IPS-18c (cell line): ENCODE results near the gene BCAP31.
"Not testable (repeated sequence)": the region's sequence is repeated elsewhere in the genome, so short reads cannot be mapped to it uniquely, and the experiment has no call there.

Source experiments
- H3K4me3 ChIP-seq: 2 replicates; pipeline ENCODE4 v1.7.0; 2013; ENCODE audit warnings: low read depth, mild to moderate bottlenecking, low read length, moderate library complexity; ENCODE audit not compliant: insufficient read depth
- H3K9me3 ChIP-seq: one replicate; pipeline ENCODE4 v1.6.1; 2013; ENCODE audit warnings: mild to moderate bottlenecking, low read length, moderate library complexity; ENCODE audit not compliant: control insufficient read depth, insufficient read depth

The BCAP31 gene

DNA sequence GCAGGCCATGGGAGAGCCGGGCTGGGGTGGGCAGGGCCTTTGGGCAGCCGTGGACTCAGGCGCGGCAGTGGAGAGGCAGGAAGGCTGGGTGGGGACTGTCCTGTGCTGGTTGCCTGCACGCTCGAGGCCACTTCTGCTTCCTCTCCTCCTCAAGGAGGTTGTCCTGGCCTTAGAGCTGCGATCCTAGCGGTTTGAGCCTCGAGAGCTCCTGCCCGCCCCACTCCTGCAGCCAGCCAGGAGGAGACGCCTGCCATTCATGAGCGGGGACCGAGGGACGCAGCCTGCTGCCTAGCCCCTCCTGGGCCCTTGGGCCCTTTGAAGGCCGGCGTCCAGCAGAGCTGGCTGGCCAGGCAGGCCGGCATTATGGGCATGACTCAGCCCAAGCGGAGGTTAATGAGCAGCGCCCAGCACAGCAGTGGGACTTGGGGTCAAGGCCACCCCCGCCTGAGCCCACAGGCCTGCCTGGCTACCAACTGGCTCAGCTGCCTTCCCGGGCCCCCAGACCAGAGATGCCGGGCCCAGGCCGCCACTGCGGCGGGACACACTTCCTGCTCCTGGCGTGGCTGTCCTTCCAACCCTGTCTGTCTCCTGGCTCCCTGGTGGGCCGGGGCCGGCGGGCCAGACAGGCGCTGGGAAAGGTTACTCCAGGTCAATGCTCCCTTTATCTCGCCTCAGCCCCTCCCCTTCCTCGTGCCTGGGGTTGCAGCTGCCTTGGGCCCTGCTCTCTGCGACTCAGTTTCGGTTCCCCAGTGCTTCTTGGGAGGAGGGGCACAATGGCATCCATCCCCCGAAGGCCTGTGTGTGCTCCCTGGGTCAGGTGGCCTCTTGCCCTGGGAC lies 2.3 kb upstream of the BCAP31 start:
- Histone ChIP-seq H3K4me3 (no peak overlapping the region), H3K9me3 (peaks cover 21% of the 10 kb centered on the region)

DNA sequence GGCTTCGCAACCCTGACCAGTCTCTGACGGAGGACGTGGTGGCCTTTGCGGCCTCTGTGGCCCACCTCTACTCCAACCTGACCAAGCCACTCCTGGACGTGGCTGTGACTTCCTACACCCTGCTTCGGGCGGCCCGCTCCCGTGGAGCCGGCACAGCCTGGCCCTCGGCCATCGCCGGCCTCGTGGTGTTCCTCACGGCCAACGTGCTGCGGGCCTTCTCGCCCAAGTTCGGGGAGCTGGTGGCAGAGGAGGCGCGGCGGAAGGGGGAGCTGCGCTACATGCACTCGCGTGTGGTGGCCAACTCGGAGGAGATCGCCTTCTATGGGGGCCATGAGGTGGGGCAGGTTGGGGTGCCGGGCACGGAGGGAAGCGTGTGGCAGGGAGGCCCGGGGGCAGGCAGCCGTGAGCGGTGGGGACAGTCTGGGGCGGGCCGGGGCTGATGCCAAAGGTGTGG lies 1.7 kb upstream of the BCAP31 start:
- Histone ChIP-seq H3K4me3 (no peak overlapping the region), H3K9me3 (peaks cover 18% of the 10 kb centered on the region)

DNA sequence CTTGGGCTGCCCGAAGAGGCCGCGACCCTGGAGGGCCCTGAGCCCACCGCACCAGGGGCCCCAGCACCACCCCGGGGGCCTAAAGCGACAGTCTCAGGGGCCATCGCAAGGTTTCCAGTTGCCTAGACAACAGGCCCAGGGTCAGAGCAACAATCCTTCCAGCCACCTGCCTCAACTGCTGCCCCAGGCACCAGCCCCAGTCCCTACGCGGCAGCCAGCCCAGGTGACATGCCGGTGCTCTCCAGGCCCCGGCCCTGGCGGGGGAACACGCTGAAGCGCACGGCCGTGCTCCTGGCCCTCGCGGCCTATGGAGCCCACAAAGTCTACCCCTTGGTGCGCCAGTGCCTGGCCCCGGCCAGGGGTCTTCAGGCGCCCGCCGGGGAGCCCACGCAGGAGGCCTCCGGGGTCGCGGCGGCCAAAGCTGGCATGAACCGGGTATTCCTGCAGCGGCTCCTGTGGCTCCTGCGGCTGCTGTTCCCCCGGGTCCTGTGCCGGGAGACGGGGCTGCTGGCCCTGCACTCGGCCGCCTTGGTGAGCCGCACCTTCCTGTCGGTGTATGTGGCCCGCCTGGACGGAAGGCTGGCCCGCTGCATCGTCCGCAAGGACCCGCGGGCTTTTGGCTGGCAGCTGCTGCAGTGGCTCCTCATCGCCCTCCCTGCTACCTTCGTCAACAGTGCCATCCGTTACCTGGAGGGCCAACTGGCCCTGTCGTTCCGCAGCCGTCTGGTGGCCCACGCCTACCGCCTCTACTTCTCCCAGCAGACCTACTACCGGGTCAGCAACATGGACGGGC lies 1.0 kb upstream of the BCAP31 start:
- Histone ChIP-seq H3K4me3 (no peak overlapping the region), H3K9me3 (peaks cover 18% of the 10 kb centered on the region)

DNA sequence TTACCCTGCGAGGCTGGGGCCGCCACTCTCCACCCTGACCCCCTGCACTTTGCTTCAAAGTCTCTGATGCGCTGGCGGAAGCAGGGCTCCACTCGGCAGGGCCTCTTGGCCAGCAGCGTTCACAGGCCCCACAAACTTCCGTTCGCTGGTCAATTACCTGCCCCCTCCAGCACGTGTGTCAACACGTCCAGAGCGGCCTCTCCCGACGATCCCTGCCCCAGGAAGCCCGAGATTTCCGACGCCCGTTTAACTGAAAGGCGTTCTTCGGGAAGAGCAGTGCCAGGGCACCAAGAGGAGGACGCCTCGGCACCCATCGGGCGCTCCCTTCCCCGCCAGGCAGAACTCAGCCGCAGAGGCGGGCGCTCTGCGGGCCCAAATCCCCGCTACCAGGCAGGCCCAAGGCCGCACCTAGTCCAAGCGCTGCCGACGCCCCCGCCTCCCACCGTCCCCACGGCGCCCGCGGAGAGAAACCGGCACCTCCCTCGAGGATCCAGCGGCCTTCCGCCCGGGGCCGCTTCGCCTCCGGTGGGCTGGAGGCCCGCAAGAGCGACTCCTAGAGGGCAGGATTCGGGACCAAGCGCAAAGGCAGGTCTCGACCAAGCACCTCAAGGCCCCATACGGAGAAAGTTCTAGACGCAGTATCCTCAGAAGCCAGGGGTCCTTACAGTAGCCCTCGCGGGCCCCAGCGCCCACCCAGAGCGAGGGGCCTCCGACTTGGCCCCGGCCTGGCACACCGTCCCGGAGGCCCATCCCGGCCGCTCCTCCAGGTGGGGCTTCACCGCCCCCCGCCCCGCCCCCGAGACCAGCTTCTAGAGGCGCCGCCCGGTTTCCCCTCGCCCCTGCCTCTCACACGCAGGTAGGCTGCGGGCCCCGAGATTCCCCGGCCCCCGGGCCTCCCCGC lies 586 bp downstream of the BCAP31 start:
- Histone ChIP-seq H3K4me3 (peak overlapping the region; percentile 61), H3K9me3 (peaks cover 12% of the 10 kb centered on the region)

DNA sequence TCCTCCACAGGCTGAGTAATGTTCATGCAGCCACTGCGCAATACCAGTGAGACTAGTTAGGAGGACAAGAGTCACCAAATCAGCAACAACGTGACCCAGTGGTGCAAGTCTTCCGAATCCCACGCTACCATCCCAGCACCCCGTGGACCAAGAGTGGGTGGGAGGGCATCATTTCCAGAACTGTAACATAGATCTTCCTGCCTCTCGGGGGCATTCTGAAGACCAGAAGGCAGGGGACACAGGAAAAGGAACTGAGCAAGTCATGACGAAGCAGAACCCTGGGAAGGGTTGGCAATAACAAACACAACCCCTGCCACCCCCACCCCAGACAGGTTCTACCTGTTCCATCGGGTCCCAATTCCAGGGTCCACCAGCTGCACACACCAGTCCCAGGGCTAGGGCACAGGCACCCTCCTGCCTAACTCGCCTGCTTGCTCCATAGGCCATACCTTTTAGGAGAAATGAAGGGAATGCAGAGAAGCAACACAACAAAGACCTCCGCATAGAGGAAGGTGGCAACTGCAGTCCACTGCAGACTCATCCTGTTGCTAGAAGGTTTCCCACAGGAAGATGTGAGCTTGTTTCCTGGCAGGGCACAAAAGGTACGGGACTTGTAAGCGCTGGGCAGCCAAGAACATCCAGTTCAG lies 1.4 kb downstream of the BCAP31 start:
- peak overlapping the region; percentile 61 for H3K4me3 ChIP-seq
- peaks cover 10% of the 10 kb centered on the region for H3K9me3 ChIP-seq

DNA sequence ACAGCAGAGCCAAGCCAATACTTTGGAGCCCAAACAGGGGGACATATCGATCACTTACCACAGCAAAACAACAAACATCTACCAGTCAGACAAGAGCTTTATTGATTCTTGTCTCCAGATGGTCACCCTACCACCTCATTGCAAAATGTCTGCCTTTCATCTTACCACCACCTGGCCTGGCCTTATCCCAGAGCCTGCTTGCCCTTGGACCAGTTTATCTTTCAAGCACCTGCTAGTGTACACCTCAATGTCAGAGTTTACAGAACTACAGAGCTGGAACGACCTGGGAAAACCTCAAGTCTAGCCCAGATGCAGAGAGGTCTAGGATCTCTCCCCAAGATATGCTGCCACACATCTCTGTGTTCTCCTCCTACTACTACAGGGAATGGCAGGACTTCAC lies 4.5 kb downstream of the BCAP31 start:
- H3K9me3 ChIP-seq, result peaks cover 16% of the 10 kb centered on the region

DNA sequence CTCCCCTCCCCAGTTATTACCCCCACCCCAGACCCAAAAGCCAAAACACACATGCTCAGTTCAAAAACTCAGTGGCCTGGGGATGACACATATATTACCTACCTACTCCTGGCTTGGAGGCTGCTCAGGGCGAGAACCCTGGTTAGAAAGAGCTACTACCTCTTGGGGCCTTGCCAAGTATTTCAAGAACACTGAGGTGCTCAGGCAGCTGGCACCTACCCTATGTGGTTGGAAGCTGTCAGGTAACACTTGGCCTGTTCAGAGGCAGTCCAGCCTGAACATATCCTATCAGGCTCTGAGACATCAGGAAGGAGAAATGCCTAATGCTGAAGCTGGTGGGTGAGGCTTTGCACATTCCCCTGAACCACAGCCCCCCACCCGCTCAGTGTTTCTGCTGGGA lies 4.9 kb downstream of the BCAP31 start:
- Histone ChIP-seq H3K9me3 (peaks cover 16% of the 10 kb centered on the region), H3K4me3 (no peak overlapping the region)

More for the DNA sequence above, 4.5 kb downstream of the BCAP31 start:
- H3K4me3 ChIP-seq, result no peak overlapping the region

DNA sequence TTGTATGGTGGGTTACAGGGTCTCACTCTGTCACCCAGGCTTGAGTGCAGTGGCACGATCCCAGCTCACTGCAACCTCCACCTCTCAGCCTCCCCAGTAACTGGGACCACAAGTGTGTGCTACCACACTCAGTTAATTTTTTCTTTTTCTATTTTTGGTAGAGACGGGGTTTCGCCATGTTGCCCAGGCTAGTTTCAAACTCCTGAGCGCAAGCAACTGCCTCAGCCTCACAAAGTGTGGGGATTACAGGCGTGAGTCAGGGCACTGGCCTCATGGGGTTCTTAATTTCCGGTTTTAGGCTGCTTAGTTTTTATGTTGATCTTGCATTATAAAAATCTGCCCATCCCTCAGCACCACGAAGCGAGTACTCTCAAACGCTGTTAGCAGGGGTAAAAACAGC lies 6.7 kb downstream of the BCAP31 start:
- H3K4me3 ChIP-seq, result no peak overlapping the region

DNA sequence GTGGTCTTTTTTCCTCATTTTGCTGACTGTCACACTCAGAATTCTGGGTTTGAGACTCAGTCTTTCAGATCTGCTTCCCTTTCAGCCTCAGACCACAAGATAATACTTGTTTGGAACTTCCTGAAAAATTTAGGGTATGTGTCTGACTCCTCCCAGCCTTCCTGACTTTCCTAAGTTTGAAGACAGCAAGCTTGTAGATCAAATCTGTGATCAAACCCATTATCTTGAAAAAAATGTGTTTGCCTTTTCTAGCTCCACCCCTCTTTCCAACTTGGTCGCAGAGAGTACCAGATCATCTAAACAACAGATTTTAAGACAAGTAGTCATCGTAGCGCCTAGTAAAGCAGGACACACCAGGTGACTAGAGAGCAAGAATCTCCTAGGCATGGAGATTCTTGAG lies 9.9 kb downstream of the BCAP31 start:
- no peak overlapping the region for H3K4me3 ChIP-seq
- peaks cover 13% of the 10 kb centered on the region for H3K9me3 ChIP-seq

More for the DNA sequence above, 6.7 kb downstream of the BCAP31 start:
- peaks cover 13% of the 10 kb centered on the region for H3K9me3 ChIP-seq

DNA sequence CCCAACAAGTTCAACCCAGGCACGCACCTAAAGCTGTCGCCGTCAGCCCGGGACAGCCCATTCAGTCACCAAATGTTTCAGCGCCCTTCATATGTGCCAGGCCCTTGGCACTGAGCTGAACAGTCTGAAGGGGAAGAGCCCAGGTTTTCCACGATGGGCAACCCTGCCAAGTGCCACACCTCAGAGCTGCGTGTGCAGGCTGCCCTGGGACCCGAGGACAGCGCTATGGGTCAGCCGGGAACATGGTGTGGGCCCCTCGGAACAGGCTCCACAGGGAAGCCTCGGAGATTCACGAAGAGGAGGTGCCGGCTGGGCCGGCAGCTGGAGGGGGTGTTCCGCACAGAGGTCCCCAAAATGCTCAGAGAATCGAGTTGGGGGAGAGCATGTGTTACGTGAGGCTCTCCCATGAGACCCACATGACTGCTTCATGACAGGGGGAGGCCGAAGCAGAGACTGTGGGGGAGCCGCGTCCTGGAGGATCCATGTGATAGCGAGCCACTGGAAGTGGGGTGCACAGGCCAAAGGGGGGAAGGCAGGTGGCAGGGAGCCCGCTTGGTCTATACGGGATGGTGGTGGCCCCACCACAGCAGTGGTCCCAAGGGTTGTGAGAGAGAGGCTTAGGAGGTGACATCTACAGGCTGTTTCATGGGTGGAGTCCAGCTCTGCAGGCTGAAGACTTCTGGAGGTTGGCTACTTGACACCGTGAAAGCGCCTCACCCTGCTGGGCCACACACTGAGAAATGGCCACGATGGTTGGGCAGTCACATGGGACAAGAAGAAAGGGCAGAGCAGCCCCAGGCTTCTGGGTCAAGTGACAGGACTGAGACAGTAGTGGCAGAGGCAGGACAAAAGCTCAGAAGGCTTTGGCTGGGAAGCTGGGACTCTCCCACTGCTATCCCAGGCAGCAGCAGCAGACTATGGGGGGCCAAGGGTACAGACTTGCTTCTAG lies 14.2 kb downstream of the BCAP31 start:
- Histone ChIP-seq H3K9me3 (peaks cover 11% of the 10 kb centered on the region), H3K4me3 (no peak overlapping the region)

DNA sequence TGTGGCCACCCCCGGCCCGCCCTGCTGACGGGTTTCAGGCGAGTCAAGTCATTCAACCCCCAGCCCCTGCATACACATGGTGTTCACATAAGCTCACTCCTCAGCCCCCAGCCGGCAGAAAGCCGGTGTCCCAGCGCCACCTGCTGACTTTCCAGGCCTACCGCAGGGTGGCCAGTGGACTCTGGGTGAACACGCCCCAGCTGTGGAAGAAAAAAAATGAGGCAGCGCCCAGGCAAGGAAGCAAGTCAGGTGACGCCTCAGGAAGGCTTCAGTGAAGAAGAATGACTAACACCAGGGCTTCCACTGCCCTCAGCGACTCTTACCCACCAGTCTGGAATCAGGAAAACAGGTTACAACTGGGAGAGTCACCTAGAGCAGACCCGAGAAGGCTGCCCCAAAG lies 15.8 kb downstream of the BCAP31 start:
- Histone ChIP-seq H3K9me3 (peaks cover 13% of the 10 kb centered on the region), H3K4me3 (no peak overlapping the region)

DNA sequence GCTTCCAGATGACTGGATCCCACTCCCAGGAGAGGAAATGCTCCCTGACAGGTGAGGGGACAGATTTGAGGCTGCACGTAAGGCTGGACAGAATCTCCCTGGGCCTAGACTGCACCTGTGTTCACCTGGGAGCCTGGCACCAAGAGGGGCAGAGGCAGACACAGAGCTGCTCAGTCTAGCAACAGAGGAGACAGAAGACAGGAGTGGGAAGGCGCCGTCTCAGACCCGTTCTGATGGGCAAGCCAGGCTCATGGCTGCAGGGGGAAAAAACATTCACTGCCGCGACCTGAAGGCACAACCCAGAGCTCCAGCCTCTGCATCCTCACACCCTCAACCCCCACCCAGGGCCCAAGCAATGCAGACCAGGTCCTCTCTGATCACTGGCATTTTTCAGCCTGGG lies 16.8 kb downstream of the BCAP31 start:
- Histone ChIP-seq H3K9me3 (peaks cover 11% of the 10 kb centered on the region), H3K4me3 (no peak overlapping the region)

DNA sequence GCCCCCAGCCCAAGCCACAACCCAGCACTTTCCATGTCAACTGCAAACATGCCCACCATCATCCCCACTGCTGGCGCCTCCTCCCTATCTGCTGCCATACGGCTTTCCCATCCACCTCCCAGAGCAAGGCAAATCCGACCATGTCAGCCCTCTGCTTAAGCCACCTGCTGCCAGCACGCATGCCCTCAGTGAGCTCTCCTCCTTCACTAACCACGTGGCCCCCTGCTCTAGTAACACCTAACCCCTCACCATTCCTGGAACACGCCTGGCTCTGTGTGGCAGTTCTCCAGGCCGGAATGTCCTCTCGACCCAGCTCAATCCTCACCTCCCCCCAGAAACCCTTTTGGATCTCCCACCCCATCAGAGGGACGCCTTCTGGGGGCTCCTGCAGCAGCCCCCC lies 17.4 kb downstream of the BCAP31 start:
- peaks cover 11% of the 10 kb centered on the region for H3K9me3 ChIP-seq
- no peak overlapping the region for H3K4me3 ChIP-seq

DNA sequence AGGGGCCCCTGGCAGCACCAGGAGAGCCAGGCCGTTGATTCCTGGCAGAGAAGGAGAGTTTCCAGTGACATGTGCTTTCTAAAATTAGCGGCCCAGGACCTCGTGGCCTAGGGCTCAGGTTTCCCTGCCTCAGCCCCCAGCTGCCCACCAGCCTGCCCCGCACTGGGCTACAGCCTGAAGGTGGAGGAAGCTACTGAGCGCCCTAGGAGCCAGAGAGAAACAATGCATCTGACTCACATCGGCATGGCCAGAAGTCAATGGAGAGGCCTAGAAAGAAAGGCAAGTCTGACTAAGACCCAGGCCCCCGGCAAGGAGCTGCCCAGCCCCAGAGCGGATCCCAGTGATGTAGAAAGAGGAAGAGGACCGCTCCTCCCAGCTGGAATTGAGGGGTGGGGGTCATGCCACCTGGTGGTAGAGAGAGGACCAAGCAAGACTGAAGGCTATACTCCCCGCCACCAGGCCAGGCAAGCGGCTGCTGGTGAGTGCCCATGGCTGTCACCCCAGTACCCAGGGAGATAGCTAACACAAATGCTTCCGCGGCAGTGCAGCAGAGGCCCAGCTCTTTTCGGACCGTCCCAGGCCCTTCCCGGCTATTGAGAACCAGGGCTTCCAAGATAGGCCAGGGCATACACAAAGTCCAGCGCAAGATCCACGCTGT lies 18.7 kb downstream of the BCAP31 start:
- peaks cover 11% of the 10 kb centered on the region for H3K9me3 ChIP-seq

DNA sequence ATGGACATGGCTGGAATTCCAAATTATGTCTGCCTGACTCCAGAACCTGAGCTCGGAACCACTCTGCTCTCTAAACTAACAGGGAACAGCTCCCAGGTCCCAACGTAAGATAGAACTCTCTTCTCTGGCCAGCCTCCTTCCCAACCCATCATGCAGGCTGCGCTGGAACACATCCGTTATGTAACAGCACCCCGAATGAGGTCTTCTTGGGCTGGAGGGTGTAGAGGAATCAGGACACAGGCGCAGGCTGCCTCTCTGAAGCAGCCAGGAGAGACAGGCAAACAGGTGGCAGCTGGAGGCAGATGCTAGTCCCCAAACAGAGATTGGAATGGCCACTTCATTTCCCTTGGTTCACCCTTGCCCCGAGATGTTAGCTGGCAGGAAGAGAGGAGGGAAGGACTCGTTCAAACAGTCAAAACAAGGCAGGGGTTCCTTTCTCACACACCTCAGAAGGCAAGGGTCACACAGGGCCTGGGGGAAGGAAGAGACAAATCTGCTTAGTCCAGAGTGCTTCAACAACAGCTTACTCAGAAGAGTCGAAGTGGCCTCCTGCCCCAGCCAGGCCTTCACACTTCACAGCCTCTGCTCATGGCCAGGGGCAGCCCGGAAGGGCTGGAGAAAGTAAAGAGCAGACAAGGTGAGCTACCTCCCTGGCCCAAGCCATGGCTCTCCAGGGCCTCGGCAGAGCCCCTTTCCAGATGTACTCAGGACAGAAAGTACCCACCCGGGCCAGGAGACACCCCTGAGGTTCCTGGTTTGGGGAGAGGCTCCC lies 19.4 kb downstream of the BCAP31 start:
- H3K4me3 ChIP-seq, result not testable (repeated sequence)
- H3K9me3 ChIP-seq, result peaks cover 11% of the 10 kb centered on the region

More for the DNA sequence above, 18.7 kb downstream of the BCAP31 start:
- H3K4me3 ChIP-seq, result not testable (repeated sequence)
